H1 (cell line): Measurements from ENCODE around the gene PAFAH1B1.

Experiments used
- ASH2L ChIP-seq: fragments of 200-600, 300-600 bp; sonication (generic); IDR thresholded peaks from one replicate; pipeline ENCODE4 v1.7.1; 2017; ENCODE audit warnings: low read length
- ATF2 ChIP-seq: IDR thresholded peaks from 2 replicates; pipeline ENCODE4 v1.6.1; 2012; ENCODE audit warnings: low read length, inconsistent platforms
- CTCF ChIP-seq, 3 experiments: IDR thresholded peaks; 1 replicate in 2 of 3; 2 replicates in 1 of 3; pipeline versions ENCODE4 v1.5.1 to v1.6.1; 2011; ENCODE audit warnings: low read length in 3 of 3, mild to moderate bottlenecking in 3 of 3, inconsistent platforms in 2 of 3, low read depth in 1 of 3, moderate library complexity in 1 of 3; ENCODE audit not compliant: insufficient read depth in 1 of 3; ENCODE audit errors: control extremely low read depth in 1 of 3
- EZH2 ChIP-seq: fragments of 200-600 bp; sonication (generic); IDR thresholded peaks from 2 replicates; pipeline ENCODE4 v1.7.1; 2012; ENCODE audit warnings: low read depth, mild to moderate bottlenecking, moderate library complexity, low read length, inconsistent platforms; ENCODE audit not compliant: severe bottlenecking
- KDM1A ChIP-seq: fragments of 200-600, 300-600 bp; sonication (generic); IDR thresholded peaks from 2 replicates; pipeline ENCODE4 v1.7.1; 2016; ENCODE audit warnings: mild to moderate bottlenecking, low read length, borderline replicate concordance
- MAX ChIP-seq: IDR thresholded peaks from 2 replicates; pipeline ENCODE4 v1.6.1; 2012; ENCODE audit warnings: inconsistent platforms
- SP2 ChIP-seq: IDR thresholded peaks from 2 replicates; pipeline ENCODE4 v1.6.1; 2012; ENCODE audit warnings: mild to moderate bottlenecking, low read length, inconsistent platforms
- TBP ChIP-seq: IDR thresholded peaks from 2 replicates; pipeline ENCODE4 v1.6.1; 2011; ENCODE audit warnings: low read depth, low read length, improper control_type of control experiment

GRCh38 chr17:2636169-2636930 is 42.9 kb downstream of the PAFAH1B1 start:
- TF ChIP-seq CTCF (IDR thresholded peaks at IDR 0.05; ENCODE audit: control extremely low read depth in 1 of 3, insufficient read depth in 1 of 3, low read depth in 1 of 3, low read length in 3 of 3) (no peak), ATF2 (no peak), EZH2 (no peak), KDM1A (no peak), ASH2L (no peak), TBP (no peak), MAX (no peak), SP2 (no peak)
